Measurements from ENCODE around the gene DLG1.

DNA sequence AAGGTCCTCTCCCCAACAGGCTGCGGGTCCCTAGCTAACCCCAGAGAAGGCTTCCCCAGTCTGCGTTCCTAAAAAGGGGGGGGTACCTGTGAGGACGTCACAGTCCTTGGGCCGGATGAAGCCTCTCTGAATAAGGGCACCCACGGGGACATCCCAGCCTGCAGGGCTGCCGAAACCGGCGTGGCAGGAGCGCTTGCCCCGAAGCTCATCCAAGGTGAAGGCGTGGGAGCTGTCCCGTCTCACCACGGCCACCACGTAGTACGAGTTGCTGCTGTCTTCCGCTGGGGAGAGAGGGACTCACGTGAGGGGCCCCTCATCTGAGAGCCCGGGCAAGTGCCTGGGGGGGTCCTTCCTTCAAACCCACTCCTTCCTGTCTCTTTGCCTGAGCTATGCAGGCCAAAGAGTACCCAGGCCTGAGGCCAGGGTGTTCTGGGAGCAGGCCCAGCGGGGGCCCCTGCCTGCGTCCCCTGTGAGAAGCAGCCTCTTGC lies 288.8 kb downstream of the DLG1 start:
- TF ChIP-seq RFX5 (IDR thresholded peaks at IDR 0.05; ENCODE audit: low read depth, low read length) (no peak), CEBPB (IDR thresholded peaks at IDR 0.05; ENCODE audit: low read depth, low read length) (no peak), RAD21 (IDR thresholded peaks at IDR 0.05; ENCODE audit: low read length) (no peak), POLR2A (IDR thresholded peaks at IDR 0.05; ENCODE audit: low read depth, low read length) (no peak), MAZ (IDR thresholded peaks at IDR 0.05; ENCODE audit: borderline replicate concordance, low read depth, low read length) (no peak)
- TF ChIP-seq, protein P1, sequence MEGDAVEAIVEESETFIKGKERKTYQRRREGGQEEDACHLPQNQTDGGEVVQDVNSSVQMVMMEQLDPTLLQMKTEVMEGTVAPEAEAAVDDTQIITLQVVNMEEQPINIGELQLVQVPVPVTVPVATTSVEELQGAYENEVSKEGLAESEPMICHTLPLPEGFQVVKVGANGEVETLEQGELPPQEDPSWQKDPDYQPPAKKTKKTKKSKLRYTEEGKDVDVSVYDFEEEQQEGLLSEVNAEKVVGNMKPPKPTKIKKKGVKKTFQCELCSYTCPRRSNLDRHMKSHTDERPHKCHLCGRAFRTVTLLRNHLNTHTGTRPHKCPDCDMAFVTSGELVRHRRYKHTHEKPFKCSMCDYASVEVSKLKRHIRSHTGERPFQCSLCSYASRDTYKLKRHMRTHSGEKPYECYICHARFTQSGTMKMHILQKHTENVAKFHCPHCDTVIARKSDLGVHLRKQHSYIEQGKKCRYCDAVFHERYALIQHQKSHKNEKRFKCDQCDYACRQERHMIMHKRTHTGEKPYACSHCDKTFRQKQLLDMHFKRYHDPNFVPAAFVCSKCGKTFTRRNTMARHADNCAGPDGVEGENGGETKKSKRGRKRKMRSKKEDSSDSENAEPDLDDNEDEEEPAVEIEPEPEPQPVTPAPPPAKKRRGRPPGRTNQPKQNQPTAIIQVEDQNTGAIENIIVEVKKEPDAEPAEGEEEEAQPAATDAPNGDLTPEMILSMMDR (conservative IDR thresholded peaks at IDR 0.05; ENCODE audit: low read depth, low read length): no peak
- TF ChIP-seq, protein P2, sequence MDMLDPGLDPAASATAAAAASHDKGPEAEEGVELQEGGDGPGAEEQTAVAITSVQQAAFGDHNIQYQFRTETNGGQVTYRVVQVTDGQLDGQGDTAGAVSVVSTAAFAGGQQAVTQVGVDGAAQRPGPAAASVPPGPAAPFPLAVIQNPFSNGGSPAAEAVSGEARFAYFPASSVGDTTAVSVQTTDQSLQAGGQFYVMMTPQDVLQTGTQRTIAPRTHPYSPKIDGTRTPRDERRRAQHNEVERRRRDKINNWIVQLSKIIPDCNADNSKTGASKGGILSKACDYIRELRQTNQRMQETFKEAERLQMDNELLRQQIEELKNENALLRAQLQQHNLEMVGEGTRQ (IDR thresholded peaks at IDR 0.05; ENCODE audit: low read depth, low read length): no peak

Data from IMR-90 (cell line).